K562 (cell line): ENCODE results near the gene GRWD1. TPM values are rescaled to one million over a fixed set of nuclear protein-coding genes. Genes with fewer than 3 reads are reported as not detected.
A peak's percentile ranks its signal among the peaks of the same experiment; 100 is the strongest.

Experiments used
- ATAC-seq: fragments of 200-7000 bp; cut with Tn5 transposase; 3 replicates; pipeline ENCODE4 v1.9.1; 2020; ENCODE audit warnings: moderate library complexity
- BruUV-seq: library from RNA; stranded (reverse); fragments of 400-500 nt; replicated peaks from 2 replicates; lab custom pipeline; 2021; lab: Mats Ljungman, UMichigan
- CTCF ChIA-PET: fragments of 300-600 bp; formaldehyde crosslinking; extraction: SDS; loops from one replicate; lab custom pipeline; 2021; ENCODE audit warnings: low intra/inter-chr PET ratio; lab: Yijun Ruan, JAX
- POLR2A ChIA-PET: fragments of 300-600, 350-650 bp; sonication (Branson Sonifier 250); formaldehyde crosslinking; extraction: SDS; loops from one replicate; lab custom pipeline; 2021; ENCODE audit warnings: antibody characterized with exemption, inconsistent platforms; lab: Yijun Ruan, JAX
- DNase-seq, 4 experiments: peaks; one replicate each; pipeline versions ENCODE4 v3.0.0 to v3.0.0-alpha.2; 2011 to 2018; ENCODE audit warnings: low spot score in 3 of 4, mixed read lengths in 3 of 4; ENCODE audit errors: extremely low read depth in 1 of 4
- FAIRE-seq: peaks from 2 replicates; lab custom pipeline; 2011; peaks lifted over from hg19 to GRCh38; lab: Jason Lieb, UNC
- H2AFZ ChIP-seq: 2 replicates; pipeline ENCODE4 v1.6.0; 2011; ENCODE audit warnings: low read depth, low read length, control low read depth, inconsistent platforms
- H3K27ac ChIP-seq: fragments of 200-600 bp; 3 replicates; pipeline ENCODE4 v1.8.0; 2011; ENCODE audit warnings: low read depth, mild to moderate bottlenecking, control low read depth, inconsistent platforms, low read length, moderate library complexity, mixed read lengths; ENCODE audit errors: extremely low read depth
- H3K27me3 ChIP-seq, 2 experiments: fragments of 300-600 bp in 1 of 2; 2 replicates in 1 of 2; 3 replicates in 1 of 2; pipeline versions ENCODE4 v1.6.0 to v1.8.0; 2011; ENCODE audit warnings: inconsistent platforms in 2 of 2, low read length in 2 of 2, mild to moderate bottlenecking in 1 of 2, mixed read lengths in 1 of 2, moderate library complexity in 1 of 2; ENCODE audit not compliant: control insufficient read depth in 2 of 2, insufficient read depth in 2 of 2
- H3K36me3 ChIP-seq: fragments of 300-600 bp; 3 replicates; pipeline ENCODE4 v1.8.0; 2011; ENCODE audit warnings: mild to moderate bottlenecking, low read length, inconsistent platforms; ENCODE audit not compliant: control insufficient read depth, insufficient read depth
- H3K4me1 ChIP-seq, 2 experiments: fragments of 200-600 bp in 1 of 2; replicated peaks in 1 of 2; 2 replicates in 1 of 2; 3 replicates in 1 of 2; pipeline versions ENCODE4 v1.5.1 to v1.8.0; 2011; ENCODE audit warnings: inconsistent platforms in 2 of 2, low read length in 2 of 2, mild to moderate bottlenecking in 1 of 2, mixed read lengths in 1 of 2, moderate library complexity in 1 of 2; ENCODE audit not compliant: control insufficient read depth in 2 of 2, insufficient read depth in 2 of 2
- H3K4me2 ChIP-seq: 2 replicates; pipeline ENCODE4 v1.6.1; 2011; ENCODE audit warnings: low read length, control low read depth, inconsistent platforms, mixed read lengths; ENCODE audit not compliant: insufficient read depth
- H3K4me3 ChIP-seq: fragments of 200-600 bp; sonication (generic), shearing (Covaris generic); 2 replicates; pipeline ENCODE4 v1.5.1; 2016; ENCODE audit warnings: control low read depth, inconsistent platforms
- H3K79me2 ChIP-seq: fragments of 200-600 bp; 3 replicates; pipeline ENCODE4 v1.8.0; 2011; ENCODE audit warnings: low read length, inconsistent platforms; ENCODE audit not compliant: control insufficient read depth, insufficient read depth
- H3K9ac ChIP-seq, 2 experiments: 2 replicates each; pipeline versions ENCODE4 v1.6.0 to v1.6.1; 2011; ENCODE audit warnings: low read depth in 2 of 2, low read length in 2 of 2, control low read depth in 1 of 2, inconsistent platforms in 1 of 2, mild to moderate bottlenecking in 1 of 2, mixed read lengths in 1 of 2; ENCODE audit not compliant: insufficient read depth in 1 of 2
- H3K9me1 ChIP-seq: one replicate; pipeline ENCODE4 v1.6.0; 2011; ENCODE audit warnings: inconsistent platforms, mild to moderate bottlenecking, low read length, moderate library complexity; ENCODE audit not compliant: control insufficient read depth, insufficient read depth
- H3K9me3 ChIP-seq: replicated peaks from 2 replicates; pipeline ENCODE4 v1.5.1; 2011; ENCODE audit warnings: low read depth, low read length, inconsistent platforms; ENCODE audit not compliant: control insufficient read depth, insufficient read depth
- H4K20me1 ChIP-seq: replicated peaks from 2 replicates; pipeline ENCODE4 v1.6.1; 2011; ENCODE audit warnings: low read length, inconsistent platforms, mixed read lengths; ENCODE audit not compliant: control insufficient read depth, insufficient read depth
- BRD9 ChIP-seq: fragments of 450-650 bp; IDR thresholded peaks from 2 replicates; pipeline ENCODE4 v1.6.1; 2018; ENCODE audit warnings: low read depth; ENCODE audit not compliant: partially characterized antibody
- CHCHD3 ChIP-seq: fragments of 250-450 bp; sonication (Bioruptor Pico); IDR thresholded peaks from 2 replicates; pipeline ENCODE4 v2.1.2; 2022; ENCODE audit warnings: mild to moderate bottlenecking
- HDAC6 ChIP-seq: IDR thresholded peaks from 2 replicates; pipeline ENCODE4 v1.6.1; 2012; ENCODE audit warnings: low read depth, mild to moderate bottlenecking, control low read depth, inconsistent platforms, low read length, moderate library complexity
- PHF20 ChIP-seq: fragments of 450-650 bp; IDR thresholded peaks from 2 replicates; pipeline ENCODE4 v1.6.1; 2018; ENCODE audit not compliant: partially characterized antibody
- PURB ChIP-seq: sonication (generic); formaldehyde crosslinking; IDR thresholded peaks from 2 replicates; pipeline ENCODE4 v1.9.0; 2021; ENCODE audit warnings: low read depth, mild to moderate bottlenecking, missing genetic modification reagents
- REST ChIP-seq, 2 experiments: fragments of 450-650 bp; formaldehyde crosslinking in 1 of 2; IDR thresholded peaks; 2 replicates each; pipeline versions ENCODE4 v1.4.0 to v1.6.1; 2014 to 2020; ENCODE audit warnings: mild to moderate bottlenecking in 2 of 2, borderline replicate concordance in 1 of 2, low read depth in 1 of 2
- SP1 ChIP-seq: sonication (generic); formaldehyde crosslinking; IDR thresholded peaks from 2 replicates; pipeline ENCODE4 v1.8.1; 2022; ENCODE audit warnings: mild to moderate bottlenecking, missing genetic modification reagents
- TCF7 ChIP-seq: sonication (generic); IDR thresholded peaks from 2 replicates; pipeline ENCODE4 v1.6.1; 2016; ENCODE audit warnings: antibody characterized with exemption, borderline replicate concordance
- TEAD1 ChIP-seq, 2 experiments: fragments of 450-650 bp in 1 of 2; sonication (generic) in 1 of 2; formaldehyde crosslinking; IDR thresholded peaks; 2 replicates each; pipeline versions ENCODE4 v1.4.0 to v1.8.0; 2020 to 2022; ENCODE audit warnings: mild to moderate bottlenecking in 2 of 2, missing genetic modification reagents in 1 of 2
- ZNF347 ChIP-seq: fragments of 450-650 bp; formaldehyde crosslinking; IDR thresholded peaks from 2 replicates; pipeline ENCODE4 v1.4.0; 2020; ENCODE audit warnings: low read depth, mild to moderate bottlenecking, moderate library complexity
- ZNF766 ChIP-seq: fragments of 200-800 bp; sonication (Bioruptor generic); conservative IDR thresholded peaks from 2 replicates; pipeline ENCODE4 v1.6.1; 2016; ENCODE audit warnings: missing genetic modification characterization, missing compliant biosample characterization
- WGBS: fragments of 100-300 bp; shearing (Covaris generic); methylation state at CpG from one replicate; pipeline ENCODE4 v1.1.6; 2016; ENCODE audit warnings: low coverage, mixed read lengths; ENCODE audit not compliant: insufficient coverage; ENCODE audit errors: missing lambda C conversion rate; 5-methylcytosine and 5-hydroxymethylcytosine counted together
- in situ Hi-C: fragments of 300-500 bp; cut with MboI; formaldehyde crosslinking; loops from 4 replicates; pipeline ENCODE4 v1.15.0; 2018; ENCODE audit warnings: inconsistent platforms, mixed read lengths
- intact Hi-C: fragments of 100-400 bp; cut with micrococcal nuclease; formaldehyde crosslinking; loops from 2 replicates; pipeline ENCODE4 v1.14.2; 2022
- polyA plus RNA-seq, 8 experiments: library from polyadenylated mRNA; depleted of rRNA in 4 of 8; stranded (reverse) in 5 of 8; unstranded in 3 of 8; fragments of >200 nt; fragmentation: Nextera tagmentation in 2 of 8; fragmentation: Illumina TruSeq in 1 of 8; extraction: Ambion mirVana in 2 of 8; extraction: Trizol in 1 of 8; gene quantifications; 2 replicates each; pipeline versions ENCODE4 v1.2.1 to v1.2.3, GENCODE V29; 2011 to 2014; ENCODE audit warnings: inconsistent platforms in 1 of 8, missing spikeins in 1 of 8
- total RNA-seq, 7 experiments: library from RNA; depleted of rRNA in 6 of 7; stranded (reverse); fragments of >200 nt in 6 of 7; fragmentation: Illumina TruSeq in 2 of 7; extraction: Trizol in 2 of 7; gene quantifications; 2 replicates each; pipeline versions ENCODE4 v1.2.1 to v1.2.3, GENCODE V29; 2011 to 2021; ENCODE audit warnings: low replicate concordance in 1 of 7

Gene GRWD1
- total and polyA plus RNA-seq, 9 of the 15 experiments (the other 6 are each of a cell fraction or from before 2014, with no cell fraction given), result 1.5 to 87.2 (median 24.5) TPM

GRCh38 chr19:48397263-48398101 is 48.3 kb upstream of the GRWD1 start (continued):
- TF ChIP-seq ZNF347, result no peak
- no peak for TF ChIP-seq TCF7

GRCh38 chr19:48398102-48398374 is 47.7 kb upstream of the GRWD1 start:
- Histone ChIP-seq H3K4me2 (peak overlapping the region; percentile 97), H3K4me1 (peaks cover 39 to 73% of the 10 kb centered on the region in 2 experiments), H2AFZ (peak overlapping the region; percentile 77), H3K9me3 (no peaks in the 10 kb centered on the region), H3K79me2 (peaks cover 41% of the 10 kb centered on the region), H3K9me1 (no peaks in the 10 kb centered on the region), H3K4me3 (peak overlapping the region; percentile 75), H3K27ac (peak overlapping the region; percentile 84), H4K20me1 (peaks cover 10% of the 10 kb centered on the region), H3K9ac (peak overlapping the region; percentile 80 to 96), H3K36me3 (peaks cover 4% of the 10 kb centered on the region; the same call in 2 of the 3 replicates), H3K27me3 (no peaks in the 10 kb centered on the region)
- no TSS peak for BruUV-seq
- ChIA-PET CTCF (no interaction called here), POLR2A (interaction anchor here (0.9 kb wide), 1 partner anchor 9 kb away, joined by 3 read pairs; no protein-coding TSS in a partner anchor)
- ATAC-seq (peak; percentile 0; the same call in 1 of the 3 replicates), FAIRE-seq (no peak), DNase-seq (peak in 1 of 4 experiments; percentile 54)
- 0% methylated on average over 5 of the region's 17 CpGs for WGBS
- intact Hi-C loops (loop anchor here (2.0 to 10.0 kb wide), 5 partner anchors 21 to 97 kb away; partner anchors contain the start of genes CYTH2, EMP3 and SYNGR4), in situ Hi-C loops (no loop called here)
- TF ChIP-seq REST (IDR thresholded peaks at IDR 0.05; ENCODE audit: borderline replicate concordance) (no peak), REST (CRISPR knock-in tag; IDR thresholded peaks at IDR 0.05; ENCODE audit: low read depth) (no peak), ZNF766 (CRISPR knock-in tag) (no peak), TEAD1 (CRISPR knock-in tag; IDR thresholded peaks at IDR 0.05) (no peak), HDAC6 (no peak), SP1 (0 out of 2 replicates have a peak, but pooled peaks have one; percentile 12), PHF20 (no peak), PURB (CRISPR knock-in tag) (no peak), CHCHD3 (CRISPR knock-in tag) (no peak), BRD9 (peak; percentile 12)
